H1 (cell line): ENCODE results near the gene LRP11. TPM values are rescaled to one million over a fixed set of nuclear protein-coding genes. Genes with fewer than 3 reads are reported as not detected.

Experiments used
- CTBP2 ChIP-seq: IDR thresholded peaks from 2 replicates; pipeline ENCODE4 v1.7.0; 2011; ENCODE audit warnings: borderline replicate concordance, mild to moderate bottlenecking, moderate library complexity, mixed read lengths, low read length; ENCODE audit not compliant: insufficient read depth, insufficient read length
- CTCF ChIP-seq, 3 experiments: IDR thresholded peaks; 1 replicate in 2 of 3; 2 replicates in 1 of 3; pipeline versions ENCODE4 v1.5.1 to v1.6.1; 2011; ENCODE audit warnings: low read length in 3 of 3, mild to moderate bottlenecking in 3 of 3, inconsistent platforms in 2 of 3, low read depth in 1 of 3, moderate library complexity in 1 of 3; ENCODE audit not compliant: insufficient read depth in 1 of 3; ENCODE audit errors: control extremely low read depth in 1 of 3
- HDAC6 ChIP-seq: IDR thresholded peaks from one replicate; pipeline ENCODE4 v1.7.1; 2012; ENCODE audit warnings: low read depth, mild to moderate bottlenecking, inconsistent platforms, low read length, moderate library complexity
- KDM1A ChIP-seq: fragments of 200-600, 300-600 bp; sonication (generic); IDR thresholded peaks from 2 replicates; pipeline ENCODE4 v1.7.1; 2016; ENCODE audit warnings: mild to moderate bottlenecking, low read length, borderline replicate concordance
- NANOG ChIP-seq: IDR thresholded peaks from 2 replicates; pipeline ENCODE4 v1.6.1; 2011; ENCODE audit warnings: low read length, low read depth, mild to moderate bottlenecking, inconsistent platforms; ENCODE audit not compliant: insufficient read depth, poor library complexity, severe bottlenecking
- RBBP5 ChIP-seq: IDR thresholded peaks from 2 replicates; pipeline ENCODE4 v1.7.1; 2012; ENCODE audit warnings: low read depth, mild to moderate bottlenecking, inconsistent platforms, low read length, moderate library complexity, borderline replicate concordance
- RXRA ChIP-seq: IDR thresholded peaks from 2 replicates; pipeline ENCODE4 v1.6.1; 2011; ENCODE audit warnings: low read depth, mild to moderate bottlenecking, low read length, moderate library complexity; ENCODE audit not compliant: insufficient read depth
- SIN3A ChIP-seq, 2 experiments: IDR thresholded peaks in 1 of 2; conservative IDR thresholded peaks in 1 of 2; 2 replicates each; pipeline ENCODE4 v1.6.1; 2011 to 2012; ENCODE audit warnings: low read length in 2 of 2, improper control_type of control experiment in 1 of 2, low read depth in 1 of 2, mild to moderate bottlenecking in 1 of 2
- SP1 ChIP-seq: IDR thresholded peaks from 2 replicates; pipeline ENCODE4 v1.6.1; 2011; ENCODE audit warnings: low read depth, low read length
- TAF1 ChIP-seq: IDR thresholded peaks from 2 replicates; pipeline ENCODE4 v1.6.1; 2011; ENCODE audit warnings: mild to moderate bottlenecking, low read depth, low read length
- polyA plus RNA-seq, 7 experiments: library from polyadenylated mRNA; depleted of rRNA in 3 of 7; stranded (reverse) in 5 of 7; unstranded in 2 of 7; fragments of >200 nt in 5 of 7; fragments of 200-250 nt in 2 of 7; gene quantifications; 1 replicate in 5 of 7; 2 replicates in 1 of 7; 4 replicates in 1 of 7; pipeline versions ENCODE4 v1.2.1 to v1.2.3, GENCODE V29; 2011 to 2013; ENCODE audit warnings: missing spikeins in 2 of 7, mixed read lengths in 2 of 7
- total RNA-seq: library from RNA; stranded (reverse); fragmentation: NEBNext Ultra II Directional; extraction: Animal tissue kit (Norgen Biotek cat#: 25700); gene quantifications from 2 replicates; pipeline ENCODE4 v1.2.1, GENCODE V29; 2021

Gene LRP11
- total and polyA plus RNA-seq, 2 of the 8 experiments (the other 6 are each of a cell fraction or from before 2014, with no cell fraction given): 11.0 to 20.0 TPM

GRCh38 chr6:149863698-149864577, at the start of gene LRP11 (continued):
- peak; percentile 82 for TF ChIP-seq TAF1
- TF ChIP-seq CTCF (IDR thresholded peaks at IDR 0.05; ENCODE audit: control extremely low read depth in 1 of 3, insufficient read depth in 1 of 3, low read depth in 1 of 3, low read length in 3 of 3): no peak
- TF ChIP-seq KDM1A: no peak
- TF ChIP-seq CTBP2: no peak
- TF ChIP-seq SIN3A (conservative IDR thresholded peaks at IDR 0.05 in 1 of 2, IDR thresholded peaks at IDR 0.05 in 1 of 2; ENCODE audit: low read depth in 1 of 2, low read length in 2 of 2): peak; percentile 48 to 50; a peak in 1 of 4 replicates
- 0 out of 2 replicates have a peak, but pooled peaks have one; percentile 25 for TF ChIP-seq SP1
- TF ChIP-seq NANOG: no peak
- TF ChIP-seq RBBP5: no peak; the same call in 1 of the 2 replicates
- TF ChIP-seq RXRA: no peak
- no peak for TF ChIP-seq HDAC6
